ENCODE measurements around the gene AMFR.

AMFR gene

GRCh38 chr16:56362057-56362655 is 63.2 kb downstream of the AMFR start:
- no peaks in the 10 kb centered on the region for H3K27me3 ChIP-seq (ENCODE audit: insufficient read depth, insufficient read length)
- H3K4me3 ChIP-seq (ENCODE audit: insufficient read length, low read depth) = no peak overlapping the region
- no peaks in the 10 kb centered on the region for H3K9me3 ChIP-seq (ENCODE audit: insufficient read depth, low read length)
- DNase-seq (ENCODE audit: low read depth, low spot score) = no peak
- TF ChIP-seq YY1 (IDR thresholded peaks at IDR 0.05; ENCODE audit: insufficient read depth, insufficient read length) (no peak), ZNF274 (IDR thresholded peaks at IDR 0.05; ENCODE audit: low read depth, low read length) (no peak), SUZ12 (IDR thresholded peaks at IDR 0.05; ENCODE audit: extremely low read depth, insufficient read depth, insufficient read length) (no peak)
- peaks cover 54% of the 10 kb centered on the region for H3K36me3 ChIP-seq (ENCODE audit: insufficient read depth, insufficient read length, low read length)
- peaks cover 13% of the 10 kb centered on the region for H3K4me1 ChIP-seq (ENCODE audit: insufficient read depth, insufficient read length)
- H3K9ac ChIP-seq (ENCODE audit: insufficient read length, low read depth) = no peak overlapping the region

DNA sequence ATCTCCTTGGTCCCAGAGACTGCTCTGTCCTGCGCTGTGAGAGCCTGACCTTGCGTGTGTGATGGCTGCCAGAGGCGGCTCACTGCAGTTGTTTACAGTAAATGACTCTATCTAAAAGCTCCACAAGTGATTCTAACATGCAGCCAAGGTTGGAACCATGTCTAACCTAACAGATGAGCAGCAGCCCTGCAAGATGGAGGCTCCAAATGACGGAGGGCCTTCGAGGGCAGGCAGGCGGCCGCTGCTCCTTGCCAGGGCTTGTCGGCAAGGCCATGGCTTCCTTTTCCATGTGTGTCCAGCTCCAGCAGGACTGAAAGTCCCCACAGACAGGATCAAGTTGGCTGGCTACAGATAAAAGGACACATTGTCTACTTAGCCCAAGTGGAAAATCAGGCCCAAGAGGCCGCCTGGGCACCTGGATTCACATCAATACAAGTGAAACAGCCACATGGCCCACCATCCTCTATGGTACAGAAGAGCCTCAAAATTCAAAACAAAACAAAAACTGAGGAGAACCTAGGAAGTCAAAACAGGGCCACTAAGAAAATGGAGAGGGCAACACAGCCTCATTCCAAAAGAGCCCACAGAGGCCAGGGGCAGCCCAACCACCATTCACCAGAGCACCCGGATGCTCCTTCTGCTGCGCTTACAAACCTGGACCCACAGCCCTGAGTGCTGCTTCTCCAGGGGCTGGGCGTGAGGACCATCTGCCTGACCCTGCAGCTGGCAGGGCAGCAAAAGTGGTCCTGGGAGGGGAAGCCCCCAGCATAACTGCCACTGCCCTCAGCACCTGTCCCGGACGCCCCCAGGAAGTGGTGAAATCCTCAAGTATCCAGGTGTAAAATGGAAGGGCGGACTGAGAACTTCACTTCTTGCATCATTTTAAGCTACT is 65.0 kb downstream of the AMFR start:
- no peak for TF ChIP-seq YY1 (IDR thresholded peaks at IDR 0.05; ENCODE audit: insufficient read depth, insufficient read length)
- no peak for TF ChIP-seq ZNF274 (IDR thresholded peaks at IDR 0.05; ENCODE audit: low read depth, low read length)
- no peak for TF ChIP-seq SUZ12 (IDR thresholded peaks at IDR 0.05; ENCODE audit: extremely low read depth, insufficient read depth, insufficient read length)
- DNase-seq (ENCODE audit: low read depth, low spot score) = no peak
- Histone ChIP-seq H3K9me3 (ENCODE audit: insufficient read depth, low read length) (no peaks in the 10 kb centered on the region), H3K4me1 (ENCODE audit: insufficient read depth, insufficient read length) (peaks cover 13% of the 10 kb centered on the region), H3K4me3 (ENCODE audit: insufficient read length, low read depth) (no peak overlapping the region), H3K36me3 (ENCODE audit: insufficient read depth, insufficient read length, low read length) (peaks cover 42% of the 10 kb centered on the region), H3K27me3 (ENCODE audit: insufficient read depth, insufficient read length) (no peaks in the 10 kb centered on the region), H3K9ac (ENCODE audit: insufficient read length, low read depth) (no peak overlapping the region)

DNA sequence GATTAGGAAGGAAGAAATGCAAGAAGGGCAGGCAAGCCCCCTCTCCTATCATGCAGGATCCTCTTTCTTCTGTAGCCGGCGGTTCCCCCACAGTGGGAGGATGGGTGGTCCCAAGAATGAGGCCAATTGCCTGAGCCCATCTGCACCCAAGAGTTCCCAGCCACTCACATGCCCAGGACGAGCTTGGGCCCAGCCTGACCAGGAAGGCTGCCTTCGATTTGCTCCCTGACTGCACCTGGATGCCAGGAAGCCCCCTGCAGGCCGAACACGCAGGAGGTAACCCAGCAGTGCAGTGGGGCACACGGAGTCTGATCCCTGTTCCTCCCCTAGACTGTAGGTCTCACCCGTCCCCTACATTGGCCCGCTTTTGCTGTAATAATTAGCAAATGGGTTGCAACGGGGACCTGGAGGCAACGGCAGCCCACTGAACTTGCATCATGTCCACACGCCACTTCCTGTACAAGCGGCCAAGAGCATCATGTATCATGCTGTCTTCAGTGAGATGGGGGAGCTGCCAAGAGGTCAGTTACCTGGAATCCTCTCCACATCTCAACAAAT is 67.5 kb downstream of the AMFR start:
- TF ChIP-seq ZNF274 (IDR thresholded peaks at IDR 0.05; ENCODE audit: low read depth, low read length) (no peak), YY1 (IDR thresholded peaks at IDR 0.05; ENCODE audit: insufficient read depth, insufficient read length) (no peak), SUZ12 (IDR thresholded peaks at IDR 0.05; ENCODE audit: extremely low read depth, insufficient read depth, insufficient read length) (no peak)
- no peaks in the 10 kb centered on the region for H3K9me3 ChIP-seq (ENCODE audit: insufficient read depth, low read length)
- peaks cover 20% of the 10 kb centered on the region for H3K36me3 ChIP-seq (ENCODE audit: insufficient read depth, insufficient read length, low read length)
- H3K4me1 ChIP-seq (ENCODE audit: insufficient read depth, insufficient read length) = peaks cover 13% of the 10 kb centered on the region
- H3K4me3 ChIP-seq (ENCODE audit: insufficient read length, low read depth) = no peak overlapping the region
- H3K9ac ChIP-seq (ENCODE audit: insufficient read length, low read depth) = peak overlapping the region; percentile 28
- no peaks in the 10 kb centered on the region for H3K27me3 ChIP-seq (ENCODE audit: insufficient read depth, insufficient read length)
- no peak for DNase-seq (ENCODE audit: low read depth, low spot score)

DNA sequence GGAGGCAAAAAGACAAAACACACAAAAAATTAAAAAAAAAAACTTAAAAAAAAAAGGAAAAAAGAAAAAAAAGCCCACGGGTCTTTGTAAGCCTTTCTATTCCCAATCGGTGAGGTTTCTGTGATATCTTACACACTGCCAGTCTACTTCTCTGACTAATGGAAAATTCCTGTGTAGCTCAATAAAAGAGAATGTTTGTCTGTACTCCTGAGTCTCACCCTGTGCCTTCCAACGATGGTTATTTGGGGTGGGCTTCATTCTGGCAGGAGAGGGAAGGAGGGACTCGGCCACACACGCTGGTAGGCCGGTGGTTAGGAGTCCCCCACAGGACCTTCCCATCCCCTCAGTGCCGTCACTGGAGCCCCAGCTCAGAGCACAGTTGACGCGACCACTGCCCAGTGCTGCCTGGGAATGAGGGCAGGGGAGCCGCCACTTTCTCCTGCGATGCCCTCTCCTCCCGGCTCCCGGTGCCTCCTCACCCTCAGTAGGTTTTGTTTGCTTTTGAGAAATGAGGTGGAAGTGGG is 68.0 kb downstream of the AMFR start:
- Histone ChIP-seq H3K4me1 (ENCODE audit: insufficient read depth, insufficient read length) (peaks cover 13% of the 10 kb centered on the region), H3K4me3 (ENCODE audit: insufficient read length, low read depth) (no peak overlapping the region), H3K9ac (ENCODE audit: insufficient read length, low read depth) (peak overlapping the region; percentile 28), H3K36me3 (ENCODE audit: insufficient read depth, insufficient read length, low read length) (peaks cover 15% of the 10 kb centered on the region), H3K9me3 (ENCODE audit: insufficient read depth, low read length) (no peaks in the 10 kb centered on the region), H3K27me3 (ENCODE audit: insufficient read depth, insufficient read length) (no peaks in the 10 kb centered on the region)
- no peak for DNase-seq (ENCODE audit: low read depth, low spot score)
- no peak for TF ChIP-seq ZNF274 (IDR thresholded peaks at IDR 0.05; ENCODE audit: low read depth, low read length)
- TF ChIP-seq SUZ12 (IDR thresholded peaks at IDR 0.05; ENCODE audit: extremely low read depth, insufficient read depth, insufficient read length) = no peak
- no peak for TF ChIP-seq YY1 (IDR thresholded peaks at IDR 0.05; ENCODE audit: insufficient read depth, insufficient read length)

DNA sequence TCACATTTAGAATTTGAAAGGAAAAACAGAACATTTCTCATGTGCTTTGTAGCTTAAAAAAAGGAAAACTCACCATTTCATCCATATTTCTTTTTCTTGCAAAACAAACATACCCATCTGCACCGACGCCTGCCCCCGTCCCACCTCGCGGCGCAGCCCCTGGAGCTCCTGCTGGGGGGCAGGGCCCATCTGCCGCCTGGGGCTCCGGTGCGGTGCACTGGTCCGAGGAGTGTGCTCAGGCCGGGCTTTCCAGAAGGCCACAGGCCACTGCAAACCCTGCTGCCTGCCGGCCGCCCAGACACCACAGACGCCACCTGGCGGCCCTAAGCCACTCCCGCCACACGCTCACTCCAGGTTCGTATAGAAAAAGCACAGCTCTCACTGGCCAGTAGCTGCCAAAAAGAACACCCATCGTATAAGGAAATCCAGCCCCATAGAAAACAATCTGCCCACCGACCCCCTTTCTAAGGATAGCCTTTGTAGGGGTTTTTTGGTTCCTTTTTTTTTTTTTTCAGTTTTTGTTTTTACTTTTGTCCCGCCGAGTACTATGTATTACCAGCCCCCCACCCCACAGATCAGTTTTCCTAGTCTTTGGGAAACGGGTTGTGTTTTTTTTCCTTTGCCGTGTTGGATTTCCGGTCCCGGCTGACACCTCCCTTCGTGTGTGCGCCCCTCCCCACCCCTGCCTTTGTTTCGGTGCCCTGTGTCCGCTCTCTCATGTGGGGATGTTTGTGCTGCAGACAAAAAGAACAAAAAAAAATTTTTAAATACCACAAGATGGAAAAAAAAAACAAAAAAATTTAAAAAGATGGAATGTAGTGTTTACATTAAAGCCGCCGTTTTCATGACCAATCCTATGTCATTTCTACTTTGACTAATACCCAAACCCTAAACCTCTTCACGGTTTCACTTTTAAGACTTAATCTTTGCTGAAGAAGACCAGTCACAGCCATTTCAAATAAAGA is 68.8 kb downstream of the AMFR start:
- peaks cover 10% of the 10 kb centered on the region for H3K36me3 ChIP-seq (ENCODE audit: insufficient read depth, insufficient read length, low read length)
- H3K27me3 ChIP-seq (ENCODE audit: insufficient read depth, insufficient read length) = no peaks in the 10 kb centered on the region
- peak overlapping the region; percentile 65 for H3K9ac ChIP-seq (ENCODE audit: insufficient read length, low read depth)
- DNase-seq (ENCODE audit: low read depth, low spot score) = peak; percentile 85
- H3K4me1 ChIP-seq (ENCODE audit: insufficient read depth, insufficient read length) = peaks cover 13% of the 10 kb centered on the region
- TF ChIP-seq ZNF274 (IDR thresholded peaks at IDR 0.05; ENCODE audit: low read depth, low read length) (no peak), SUZ12 (IDR thresholded peaks at IDR 0.05; ENCODE audit: extremely low read depth, insufficient read depth, insufficient read length) (no peak), YY1 (IDR thresholded peaks at IDR 0.05; ENCODE audit: insufficient read depth, insufficient read length) (no peak)
- no peaks in the 10 kb centered on the region for H3K9me3 ChIP-seq (ENCODE audit: insufficient read depth, low read length)
- H3K4me3 ChIP-seq (ENCODE audit: insufficient read length, low read depth) = no peak overlapping the region

GRCh38 chr16:56355786-56356275 is 69.5 kb downstream of the AMFR start:
- Histone ChIP-seq H3K9ac (ENCODE audit: insufficient read length, low read depth) (peak overlapping the region; percentile 65), H3K27me3 (ENCODE audit: insufficient read depth, insufficient read length) (no peaks in the 10 kb centered on the region), H3K36me3 (ENCODE audit: insufficient read depth, insufficient read length, low read length) (peaks cover 10% of the 10 kb centered on the region), H3K4me1 (ENCODE audit: insufficient read depth, insufficient read length) (peaks cover 13% of the 10 kb centered on the region), H3K9me3 (ENCODE audit: insufficient read depth, low read length) (no peaks in the 10 kb centered on the region), H3K4me3 (ENCODE audit: insufficient read length, low read depth) (no peak overlapping the region)
- DNase-seq (ENCODE audit: low read depth, low spot score) = no peak
- no peak for TF ChIP-seq SUZ12 (IDR thresholded peaks at IDR 0.05; ENCODE audit: extremely low read depth, insufficient read depth, insufficient read length)
- no peak for TF ChIP-seq YY1 (IDR thresholded peaks at IDR 0.05; ENCODE audit: insufficient read depth, insufficient read length)
- no peak for TF ChIP-seq ZNF274 (IDR thresholded peaks at IDR 0.05; ENCODE audit: low read depth, low read length)
